Measurements from ENCODE around the gene BBOX1.

DNA sequence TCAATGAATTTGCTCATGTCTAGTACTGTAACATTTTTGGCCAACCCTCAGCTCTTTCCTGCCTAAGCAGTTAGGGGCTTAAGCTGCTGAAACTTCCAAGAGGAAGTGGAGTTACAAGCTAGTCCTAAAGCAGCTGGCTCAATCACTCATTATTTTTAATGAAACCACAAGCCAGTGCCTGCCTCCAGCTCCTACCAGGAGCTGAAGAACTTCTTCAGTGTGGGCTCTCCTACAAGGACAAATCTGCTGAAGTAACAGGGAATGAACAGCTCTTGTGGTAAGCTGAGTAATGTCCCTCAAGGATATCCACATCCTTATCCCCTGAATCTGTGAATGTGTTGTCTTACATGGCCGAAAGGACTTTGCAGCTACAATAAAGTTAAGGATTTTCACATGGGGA lies 112.5 kb downstream of the BBOX1 start:
- TF ChIP-seq, protein P1, sequence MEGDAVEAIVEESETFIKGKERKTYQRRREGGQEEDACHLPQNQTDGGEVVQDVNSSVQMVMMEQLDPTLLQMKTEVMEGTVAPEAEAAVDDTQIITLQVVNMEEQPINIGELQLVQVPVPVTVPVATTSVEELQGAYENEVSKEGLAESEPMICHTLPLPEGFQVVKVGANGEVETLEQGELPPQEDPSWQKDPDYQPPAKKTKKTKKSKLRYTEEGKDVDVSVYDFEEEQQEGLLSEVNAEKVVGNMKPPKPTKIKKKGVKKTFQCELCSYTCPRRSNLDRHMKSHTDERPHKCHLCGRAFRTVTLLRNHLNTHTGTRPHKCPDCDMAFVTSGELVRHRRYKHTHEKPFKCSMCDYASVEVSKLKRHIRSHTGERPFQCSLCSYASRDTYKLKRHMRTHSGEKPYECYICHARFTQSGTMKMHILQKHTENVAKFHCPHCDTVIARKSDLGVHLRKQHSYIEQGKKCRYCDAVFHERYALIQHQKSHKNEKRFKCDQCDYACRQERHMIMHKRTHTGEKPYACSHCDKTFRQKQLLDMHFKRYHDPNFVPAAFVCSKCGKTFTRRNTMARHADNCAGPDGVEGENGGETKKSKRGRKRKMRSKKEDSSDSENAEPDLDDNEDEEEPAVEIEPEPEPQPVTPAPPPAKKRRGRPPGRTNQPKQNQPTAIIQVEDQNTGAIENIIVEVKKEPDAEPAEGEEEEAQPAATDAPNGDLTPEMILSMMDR (IDR thresholded peaks at IDR 0.05), result no peak
- TF ChIP-seq EP300 (IDR thresholded peaks at IDR 0.05), result no peak

All from sigmoid colon (tissue), 4 donors.